Naive thymus-derived CD4-positive, alpha-beta T cell (primary cell): ENCODE measurements around the gene BBS2. TPM values are rescaled to one million over a fixed set of nuclear protein-coding genes. Genes with fewer than 3 reads are reported as not detected.
A peak's percentile ranks its signal among the peaks of the same experiment; 100 is the strongest.

Experiments
- ATAC-seq: fragments of 150-1000 bp; cut with Tn5 transposase; 2 replicates; pipeline ENCODE4 v1.10.0; 2021; ENCODE audit warnings: mild to moderate bottlenecking, moderate library complexity
- CTCF ChIA-PET: fragments of 350-600 bp; sonication (Branson Sonifier 250); formaldehyde crosslinking; loops from one replicate; lab custom pipeline; 2021; ENCODE audit warnings: antibody characterized with exemption; lab: Charles Lee
- POLR2A ChIA-PET: fragments of 350-600 bp; sonication (Branson Sonifier 250); formaldehyde crosslinking; loops from one replicate; lab custom pipeline; 2021; ENCODE audit warnings: antibody characterized with exemption, inconsistent platforms; lab: Charles Lee
- DNase-seq, 9 donors: peaks; one replicate each; pipeline versions ENCODE4 v3.0.0 to v3.0.0-alpha.2; 2020 to 2022; ENCODE audit warnings: mixed read lengths in 1 of 9
- H3K27ac ChIP-seq: one replicate; pipeline ENCODE4 v1.7.0; 2013; ENCODE audit warnings: mild to moderate bottlenecking, low read depth, low read length, moderate library complexity
- H3K27me3 ChIP-seq, 2 donors: one replicate each; pipeline ENCODE4 v1.7.0; 2013; ENCODE audit warnings: low read length in 2 of 2, mild to moderate bottlenecking in 2 of 2, moderate library complexity in 2 of 2; ENCODE audit not compliant: control insufficient read depth in 2 of 2, insufficient read depth in 2 of 2
- H3K36me3 ChIP-seq, 3 experiments: 1 replicate in 2 of 3; 2 replicates in 1 of 3; pipeline ENCODE4 v1.7.0; 2013; ENCODE audit warnings: low read length in 3 of 3, mild to moderate bottlenecking in 3 of 3, moderate library complexity in 1 of 3; ENCODE audit not compliant: insufficient read depth in 3 of 3, control insufficient read depth in 2 of 3
- H3K4me1 ChIP-seq, 2 donors: one replicate each; pipeline ENCODE4 v1.7.0; 2013; ENCODE audit warnings: low read length in 2 of 2, mild to moderate bottlenecking in 2 of 2, moderate library complexity in 1 of 2; ENCODE audit not compliant: control insufficient read depth in 2 of 2, insufficient read depth in 2 of 2
- H3K4me3 ChIP-seq: 2 replicates; pipeline ENCODE4 v1.7.0; 2013; ENCODE audit warnings: mild to moderate bottlenecking, low read length
- H3K9me3 ChIP-seq, 3 experiments: 1 replicate in 2 of 3; 2 replicates in 1 of 3; pipeline ENCODE4 v1.7.0; 2013; ENCODE audit warnings: low read length in 3 of 3; ENCODE audit not compliant: control insufficient read depth in 2 of 3
- H3K27ac Mint-ChIP-seq, 9 donors: one replicate each; pipeline ENCODE4 v1.8.0; 2020 to 2022; ENCODE audit warnings: mixed read lengths in 9 of 9, mild to moderate bottlenecking in 8 of 9, moderate library complexity in 5 of 9, inconsistent platforms in 2 of 9
- H3K27me3 Mint-ChIP-seq, 5 donors: one replicate each; pipeline ENCODE4 v1.8.0; 2021 to 2022; ENCODE audit warnings: mixed read lengths in 5 of 5, mild to moderate bottlenecking in 1 of 5
- H3K36me3 Mint-ChIP-seq, 5 donors: one replicate each; pipeline ENCODE4 v1.8.0; 2020 to 2022; ENCODE audit warnings: mixed read lengths in 5 of 5, mild to moderate bottlenecking in 3 of 5, inconsistent platforms in 1 of 5
- H3K4me1 Mint-ChIP-seq, 7 donors: one replicate each; pipeline ENCODE4 v1.8.0; 2020 to 2022; ENCODE audit warnings: mixed read lengths in 7 of 7, mild to moderate bottlenecking in 3 of 7, inconsistent platforms in 1 of 7
- H3K4me3 Mint-ChIP-seq, 10 donors: one replicate each; pipeline ENCODE4 v1.8.0; 2020 to 2022; ENCODE audit warnings: mild to moderate bottlenecking in 10 of 10, mixed read lengths in 10 of 10, moderate library complexity in 6 of 10, inconsistent platforms in 2 of 10
- H3K9me3 Mint-ChIP-seq, 11 donors: one replicate each; pipeline ENCODE4 v1.8.0; 2020 to 2022; ENCODE audit warnings: mixed read lengths in 11 of 11, mild to moderate bottlenecking in 4 of 11, inconsistent platforms in 1 of 11, moderate library complexity in 1 of 11
- intact Hi-C, 2 donors: fragments of 100-400 bp; cut with micrococcal nuclease; formaldehyde crosslinking; loops; one replicate each; pipeline ENCODE4 v1.15.1; 2023
- polyA plus RNA-seq, 2 donors: library from polyadenylated mRNA; unstranded; fragments of 300-500 nt; fragmentation: Illumina TruSeq; gene quantifications; one replicate each; pipeline ENCODE4 v1.2.3, GENCODE V29; 2021
- total RNA-seq, 6 experiments: library from RNA in 5 of 6; stranded (reverse) in 5 of 6; gene quantifications; 1 replicate in 5 of 6; 2 replicates in 1 of 6; pipeline ENCODE4 v1.2.3 and lab custom pipeline; 2021 to 2026

BBS2 gene
- total and polyA plus RNA-seq, 7 experiments from 2014 or later, result 14.7 to 130 (median 72.2) TPM

- Mint-ChIP-seq H3K4me3 (no peak overlapping the region), H3K36me3 (peaks cover 3 to 39% (median 27%) of the 10 kb centered on the region in 5 donors), H3K9me3 (peaks cover 0 to 4% (median 0%) of the 10 kb centered on the region in 11 donors), H3K27me3 (no peaks in the 10 kb centered on the region), H3K27ac (peak overlapping the region in 4 of 9 donors; percentile 22 to 72 (median 56)), H3K4me1 (peaks cover 0 to 5% (median 0%) of the 10 kb centered on the region in 7 donors)
- Histone ChIP-seq H3K27ac (no peak overlapping the region), H3K36me3 (peaks cover 0 to 22% (median 3%) of the 10 kb centered on the region in 3 experiments), H3K27me3 (no peaks in the 10 kb centered on the region), H3K4me3 (no peak overlapping the region), H3K4me1 (no peaks in the 10 kb centered on the region), H3K9me3 (no peaks in the 10 kb centered on the region)
- ChIA-PET POLR2A (no interaction called here), CTCF (no interaction called here)
- DNase-seq (no peak), ATAC-seq (no peak)
- intact Hi-C loops, result no loop called here
Observed at GRCh38 chr16:56488035-56488434, 31.8 kb downstream of the BBS2 start.

- Mint-ChIP-seq H3K36me3 (peaks cover 8 to 44% (median 21%) of the 10 kb centered on the region in 5 donors), H3K27me3 (no peaks in the 10 kb centered on the region), H3K4me3 (no peak overlapping the region), H3K9me3 (peaks cover 0 to 4% (median 0%) of the 10 kb centered on the region in 11 donors), H3K27ac (peak overlapping the region in 1 of 9 donors; percentile 72), H3K4me1 (peaks cover 0 to 5% (median 0%) of the 10 kb centered on the region in 7 donors)
- Histone ChIP-seq H3K9me3 (no peaks in the 10 kb centered on the region), H3K4me3 (no peak overlapping the region), H3K36me3 (peaks cover 3 to 55% (median 3%) of the 10 kb centered on the region in 3 experiments), H3K27me3 (no peaks in the 10 kb centered on the region), H3K27ac (no peak overlapping the region), H3K4me1 (no peaks in the 10 kb centered on the region)
- intact Hi-C loops, result no loop called here
- ChIA-PET POLR2A (no interaction called here), CTCF (no interaction called here)
- no peak for ATAC-seq
- DNase-seq, result no peak
Observed at GRCh38 chr16:56483394-56483793, 36.4 kb downstream of the BBS2 start.

- Histone ChIP-seq H3K27ac (no peak overlapping the region), H3K9me3 (no peaks in the 10 kb centered on the region), H3K4me3 (no peak overlapping the region), H3K27me3 (no peaks in the 10 kb centered on the region), H3K36me3 (peaks cover 3 to 60% (median 3%) of the 10 kb centered on the region in 3 experiments), H3K4me1 (no peaks in the 10 kb centered on the region)
- Mint-ChIP-seq H3K4me3 (no peak overlapping the region), H3K27me3 (no peaks in the 10 kb centered on the region), H3K9me3 (peaks cover 0 to 4% (median 0%) of the 10 kb centered on the region in 11 donors), H3K4me1 (peaks cover 0 to 2% (median under 1%) of the 10 kb centered on the region in 7 donors), H3K27ac (no peak overlapping the region), H3K36me3 (peaks cover 8 to 39% (median 17%) of the 10 kb centered on the region in 5 donors)
- ChIA-PET POLR2A (no interaction called here), CTCF (no interaction called here)
- intact Hi-C loops, result no loop called here
- ATAC-seq (no peak), DNase-seq (no peak)
Observed at GRCh38 chr16:56482683-56483236, 37.1 kb downstream of the BBS2 start.

- POLR2A ChIA-PET, result no interaction called here
- Histone ChIP-seq H3K27me3 (no peaks in the 10 kb centered on the region), H3K27ac (no peak overlapping the region), H3K36me3 (peaks cover 3 to 69% (median 3%) of the 10 kb centered on the region in 3 experiments), H3K4me3 (no peak overlapping the region), H3K4me1 (no peaks in the 10 kb centered on the region), H3K9me3 (no peaks in the 10 kb centered on the region)
- no peak for ATAC-seq
- Mint-ChIP-seq H3K4me1 (peaks cover 0 to 8% (median 0%) of the 10 kb centered on the region in 7 donors), H3K27me3 (no peaks in the 10 kb centered on the region), H3K36me3 (peaks cover 8 to 43% (median 22%) of the 10 kb centered on the region in 5 donors), H3K9me3 (peaks cover 0 to 4% (median 0%) of the 10 kb centered on the region in 11 donors), H3K4me3 (no peak overlapping the region), H3K27ac (peak overlapping the region in 6 of 9 donors; percentile 20 to 73 (median 50))
- CTCF ChIA-PET, result no interaction called here
- DNase-seq, result no peak
- intact Hi-C loops, result no loop called here
Observed at GRCh38 chr16:56481468-56482122, 38.2 kb downstream of the BBS2 start.

GRCh38 chr16:56480776-56481467 is 38.9 kb downstream of the BBS2 start:
- no peaks in the 10 kb centered on the region for H3K27me3 ChIP-seq
- H3K4me3 ChIP-seq, result no peak overlapping the region
- ATAC-seq, result no peak
- peak overlapping the region in 7 of 9 donors; percentile 44 to 83 (median 51) for H3K27ac Mint-ChIP-seq
- no peak overlapping the region for H3K27ac ChIP-seq
- H3K4me3 Mint-ChIP-seq, result no peak overlapping the region
- intact Hi-C loops, result no loop called here
- H3K27me3 Mint-ChIP-seq, result no peaks in the 10 kb centered on the region
- peaks cover 3 to 76% (median 6%) of the 10 kb centered on the region in 3 experiments for H3K36me3 ChIP-seq
- DNase-seq, result no peak
- H3K9me3 Mint-ChIP-seq, result no peaks in the 10 kb centered on the region
- no peaks in the 10 kb centered on the region for H3K9me3 ChIP-seq
- POLR2A ChIA-PET, result no interaction called here
- no peaks in the 10 kb centered on the region for H3K4me1 ChIP-seq
- peaks cover 4 to 44% (median 23%) of the 10 kb centered on the region in 5 donors for H3K36me3 Mint-ChIP-seq
- peaks cover 0 to 11% (median 0%) of the 10 kb centered on the region in 7 donors for H3K4me1 Mint-ChIP-seq
- CTCF ChIA-PET, result no interaction called here

GRCh38 chr16:56479469-56479868 is 40.4 kb downstream of the BBS2 start:
- no peak overlapping the region for H3K4me3 Mint-ChIP-seq
- peaks cover 4 to 46% (median 22%) of the 10 kb centered on the region in 5 donors for H3K36me3 Mint-ChIP-seq
- H3K36me3 ChIP-seq, result peaks cover 0 to 86% (median 21%) of the 10 kb centered on the region in 3 experiments

More at GRCh38 chr16:56479469-56479868, 40.4 kb downstream of the BBS2 start:
- DNase-seq (no peak), ATAC-seq (no peak)
- Mint-ChIP-seq H3K4me1 (peaks cover 0 to 11% (median 0%) of the 10 kb centered on the region in 7 donors), H3K9me3 (no peaks in the 10 kb centered on the region), H3K27me3 (no peaks in the 10 kb centered on the region), H3K27ac (peak overlapping the region in 8 of 9 donors; percentile 26 to 57 (median 42))
- no peaks in the 10 kb centered on the region for H3K27me3 ChIP-seq
- no peaks in the 10 kb centered on the region for H3K4me1 ChIP-seq
- H3K27ac ChIP-seq, result no peak overlapping the region
- POLR2A ChIA-PET, result no interaction called here
- CTCF ChIA-PET, result interaction anchor here (0.6 kb wide), 1 partner anchor 155 kb away, joined by 3 read pairs; no protein-coding TSS in a partner anchor
- H3K4me3 ChIP-seq, result no peak overlapping the region
- intact Hi-C loops, result no loop called here
- no peaks in the 10 kb centered on the region for H3K9me3 ChIP-seq
